Liver (tissue), 3 donors: ENCODE data around the gene ABCA13.

Source experiments
- CTCF ChIP-seq: fragments of 150-350 bp; IDR thresholded peaks from 2 replicates; pipeline ENCODE4 v1.5.1; 2017; ENCODE audit warnings: improper control_type of control experiment, low read depth, low read length; ENCODE audit not compliant: missing input control
- JUND ChIP-seq, 2 donors: IDR thresholded peaks; 2 replicates each; pipeline ENCODE4 v1.6.1; 2016; ENCODE audit warnings: antibody characterized with exemption in 2 of 2
- MAX ChIP-seq: IDR thresholded peaks from 2 replicates; pipeline ENCODE4 v1.6.1; 2016; ENCODE audit warnings: antibody characterized with exemption
- REST ChIP-seq: IDR thresholded peaks from 2 replicates; pipeline ENCODE4 v1.6.1; 2016; ENCODE audit warnings: antibody characterized with exemption, mild to moderate bottlenecking
- RXRA ChIP-seq, 2 donors: IDR thresholded peaks; 2 replicates each; pipeline ENCODE4 v1.6.1; 2017 to 2018; ENCODE audit warnings: antibody characterized with exemption in 2 of 2, mild to moderate bottlenecking in 1 of 2
- YY1 ChIP-seq: IDR thresholded peaks from 2 replicates; pipeline ENCODE4 v1.6.1; 2016; ENCODE audit warnings: antibody characterized with exemption, mild to moderate bottlenecking
- ZBTB33 ChIP-seq: IDR thresholded peaks from 2 replicates; pipeline ENCODE4 v1.6.1; 2016; ENCODE audit warnings: antibody characterized with exemption
- donor health status: healthy.
- donor health status: healthy.

- TF ChIP-seq CTCF: no peak
- TF ChIP-seq MAX: no peak
- no peak for TF ChIP-seq YY1
- no peak for TF ChIP-seq JUND (IDR thresholded peaks at IDR 0.05)
- no peak for TF ChIP-seq REST
- TF ChIP-seq RXRA (IDR thresholded peaks at IDR 0.05): no peak
- no peak for TF ChIP-seq ZBTB33
Observed at GRCh38 chr7:48305661-48306060, 134.4 kb downstream of the ABCA13 start.
